Measurements from ENCODE around the gene YEATS4. TPM values are rescaled to one million over a fixed set of nuclear protein-coding genes. Genes with fewer than 3 reads are reported as not detected.
A peak's percentile ranks its signal among the peaks of the same experiment; 100 is the strongest.

YEATS4 gene
- total and polyA plus RNA-seq, 4 donors: 9.9 to 23.8 (median 15.5) TPM

DNA sequence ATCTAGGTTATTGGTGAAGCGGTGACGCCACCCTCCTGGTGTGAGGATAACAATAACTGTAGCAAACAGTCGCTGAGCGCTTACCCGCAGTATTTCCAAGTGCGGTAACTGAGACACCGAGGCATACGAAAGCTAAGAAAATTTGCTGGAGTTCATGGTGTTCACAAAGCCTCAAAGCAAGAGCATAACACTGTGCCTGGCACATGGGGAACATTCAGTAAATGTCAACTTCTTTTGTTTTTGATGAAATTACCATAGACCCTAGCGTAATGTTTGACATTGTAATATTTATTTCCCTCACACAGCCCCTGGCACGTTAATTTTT is 767 bp downstream of the YEATS4 start:
- Histone ChIP-seq H3K9ac (ENCODE audit: low read depth in 1 of 2, low read length in 2 of 2) (peak overlapping the region; percentile 5 to 78), H3K9me3 (ENCODE audit: control insufficient read depth in 4 of 4, low read length in 3 of 4) (no peaks in the 10 kb centered on the region), H3K4me1 (ENCODE audit: control insufficient read depth in 4 of 4, insufficient read depth in 4 of 4, low read length in 3 of 4) (peaks cover 0 to 24% (median 17%) of the 10 kb centered on the region in 4 donors), H3K36me3 (ENCODE audit: control insufficient read depth in 4 of 4, insufficient read depth in 3 of 4, low read depth in 1 of 4, low read length in 3 of 4) (no peaks in the 10 kb centered on the region), H3K27ac (ENCODE audit: low read depth in 1 of 2, low read length in 2 of 2) (peak overlapping the region; percentile 60 to 93), H3K27me3 (ENCODE audit: control insufficient read depth in 4 of 4, insufficient read depth in 4 of 4, low read length in 3 of 4) (no peaks in the 10 kb centered on the region), H3K4me3 (ENCODE audit: low read depth in 1 of 3, low read length in 3 of 3) (peak overlapping the region; percentile 48 to 83 (median 81))
- no peak for DNase-seq (ENCODE audit: low spot score)
- TF ChIP-seq FOXA1 (IDR thresholded peaks at IDR 0.05) (no peak), JUND (IDR thresholded peaks at IDR 0.05) (peak in 1 of 2 donors; percentile 3), RXRA (IDR thresholded peaks at IDR 0.05) (no peak)
- TF ChIP-seq, protein P1, sequence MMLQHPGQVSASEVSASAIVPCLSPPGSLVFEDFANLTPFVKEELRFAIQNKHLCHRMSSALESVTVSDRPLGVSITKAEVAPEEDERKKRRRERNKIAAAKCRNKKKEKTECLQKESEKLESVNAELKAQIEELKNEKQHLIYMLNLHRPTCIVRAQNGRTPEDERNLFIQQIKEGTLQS (IDR thresholded peaks at IDR 0.05): peak; percentile 12
- WGBS: 9% methylated on average over 10 of the region's 10 CpGs

DNA sequence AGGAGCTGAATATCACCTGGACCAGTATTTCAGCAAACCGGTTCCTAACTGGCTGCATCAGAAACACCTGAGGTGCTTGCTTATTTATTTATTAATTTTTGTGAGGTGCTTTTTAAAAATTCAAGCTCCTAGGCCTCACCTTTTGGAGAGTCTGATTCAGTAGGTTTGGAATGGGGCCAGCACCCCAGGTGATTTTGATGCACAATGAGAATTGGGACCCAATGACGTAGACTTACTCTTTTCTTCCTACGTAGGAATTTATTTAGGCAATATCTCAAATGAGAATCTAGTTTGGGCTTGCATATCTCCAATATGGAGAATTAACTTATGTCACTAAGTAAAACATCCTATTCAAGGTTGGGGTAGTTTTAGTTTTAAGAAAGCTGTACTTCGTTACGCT is 7.3 kb downstream of the YEATS4 start:
- no peak for DNase-seq (ENCODE audit: low spot score)
- H3K9me3 ChIP-seq (ENCODE audit: control insufficient read depth in 4 of 4, low read length in 3 of 4): no peaks in the 10 kb centered on the region
- H3K36me3 ChIP-seq (ENCODE audit: control insufficient read depth in 4 of 4, insufficient read depth in 3 of 4, low read depth in 1 of 4, low read length in 3 of 4): peaks cover 1 to 26% (median 16%) of the 10 kb centered on the region in 4 donors
- H3K4me1 ChIP-seq (ENCODE audit: control insufficient read depth in 4 of 4, insufficient read depth in 4 of 4, low read length in 3 of 4): no peaks in the 10 kb centered on the region
- H3K4me3 ChIP-seq (ENCODE audit: low read depth in 1 of 3, low read length in 3 of 3): no peak overlapping the region
- no peak overlapping the region for H3K27ac ChIP-seq (ENCODE audit: low read depth in 1 of 2, low read length in 2 of 2)
- 99% methylated on average over 5 of the region's 5 CpGs for WGBS
- TF ChIP-seq EGR1 (IDR thresholded peaks at IDR 0.05; ENCODE audit: low read depth in 2 of 2) (no peak), GABPA (IDR thresholded peaks at IDR 0.05 in 1 of 2, conservative IDR thresholded peaks at IDR 0.05 in 1 of 2) (no peak), YY1 (IDR thresholded peaks at IDR 0.05) (no peak), RXRA (IDR thresholded peaks at IDR 0.05) (no peak), HNF4A (conservative IDR thresholded peaks at IDR 0.05) (no peak), RAD21 (IDR thresholded peaks at IDR 0.05) (no peak), SP1 (IDR thresholded peaks at IDR 0.05) (no peak), HNF4G (IDR thresholded peaks at IDR 0.05) (no peak)
- TF ChIP-seq, protein P1 (IDR thresholded peaks at IDR 0.05): no peak
- TF ChIP-seq, protein P2, sequence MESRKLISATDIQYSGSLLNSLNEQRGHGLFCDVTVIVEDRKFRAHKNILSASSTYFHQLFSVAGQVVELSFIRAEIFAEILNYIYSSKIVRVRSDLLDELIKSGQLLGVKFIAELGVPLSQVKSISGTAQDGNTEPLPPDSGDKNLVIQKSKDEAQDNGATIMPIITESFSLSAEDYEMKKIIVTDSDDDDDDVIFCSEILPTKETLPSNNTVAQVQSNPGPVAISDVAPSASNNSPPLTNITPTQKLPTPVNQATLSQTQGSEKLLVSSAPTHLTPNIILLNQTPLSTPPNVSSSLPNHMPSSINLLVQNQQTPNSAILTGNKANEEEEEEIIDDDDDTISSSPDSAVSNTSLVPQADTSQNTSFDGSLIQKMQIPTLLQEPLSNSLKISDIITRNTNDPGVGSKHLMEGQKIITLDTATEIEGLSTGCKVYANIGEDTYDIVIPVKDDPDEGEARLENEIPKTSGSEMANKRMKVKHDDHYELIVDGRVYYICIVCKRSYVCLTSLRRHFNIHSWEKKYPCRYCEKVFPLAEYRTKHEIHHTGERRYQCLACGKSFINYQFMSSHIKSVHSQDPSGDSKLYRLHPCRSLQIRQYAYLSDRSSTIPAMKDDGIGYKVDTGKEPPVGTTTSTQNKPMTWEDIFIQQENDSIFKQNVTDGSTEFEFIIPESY (IDR thresholded peaks at IDR 0.05): no peak
- TF ChIP-seq, protein P3, sequence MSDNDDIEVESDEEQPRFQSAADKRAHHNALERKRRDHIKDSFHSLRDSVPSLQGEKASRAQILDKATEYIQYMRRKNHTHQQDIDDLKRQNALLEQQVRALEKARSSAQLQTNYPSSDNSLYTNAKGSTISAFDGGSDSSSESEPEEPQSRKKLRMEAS (IDR thresholded peaks at IDR 0.05): no peak
- TF ChIP-seq, protein P4, sequence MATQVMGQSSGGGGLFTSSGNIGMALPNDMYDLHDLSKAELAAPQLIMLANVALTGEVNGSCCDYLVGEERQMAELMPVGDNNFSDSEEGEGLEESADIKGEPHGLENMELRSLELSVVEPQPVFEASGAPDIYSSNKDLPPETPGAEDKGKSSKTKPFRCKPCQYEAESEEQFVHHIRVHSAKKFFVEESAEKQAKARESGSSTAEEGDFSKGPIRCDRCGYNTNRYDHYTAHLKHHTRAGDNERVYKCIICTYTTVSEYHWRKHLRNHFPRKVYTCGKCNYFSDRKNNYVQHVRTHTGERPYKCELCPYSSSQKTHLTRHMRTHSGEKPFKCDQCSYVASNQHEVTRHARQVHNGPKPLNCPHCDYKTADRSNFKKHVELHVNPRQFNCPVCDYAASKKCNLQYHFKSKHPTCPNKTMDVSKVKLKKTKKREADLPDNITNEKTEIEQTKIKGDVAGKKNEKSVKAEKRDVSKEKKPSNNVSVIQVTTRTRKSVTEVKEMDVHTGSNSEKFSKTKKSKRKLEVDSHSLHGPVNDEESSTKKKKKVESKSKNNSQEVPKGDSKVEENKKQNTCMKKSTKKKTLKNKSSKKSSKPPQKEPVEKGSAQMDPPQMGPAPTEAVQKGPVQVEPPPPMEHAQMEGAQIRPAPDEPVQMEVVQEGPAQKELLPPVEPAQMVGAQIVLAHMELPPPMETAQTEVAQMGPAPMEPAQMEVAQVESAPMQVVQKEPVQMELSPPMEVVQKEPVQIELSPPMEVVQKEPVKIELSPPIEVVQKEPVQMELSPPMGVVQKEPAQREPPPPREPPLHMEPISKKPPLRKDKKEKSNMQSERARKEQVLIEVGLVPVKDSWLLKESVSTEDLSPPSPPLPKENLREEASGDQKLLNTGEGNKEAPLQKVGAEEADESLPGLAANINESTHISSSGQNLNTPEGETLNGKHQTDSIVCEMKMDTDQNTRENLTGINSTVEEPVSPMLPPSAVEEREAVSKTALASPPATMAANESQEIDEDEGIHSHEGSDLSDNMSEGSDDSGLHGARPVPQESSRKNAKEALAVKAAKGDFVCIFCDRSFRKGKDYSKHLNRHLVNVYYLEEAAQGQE (IDR thresholded peaks at IDR 0.05): no peak
- TF ChIP-seq, protein P5, sequence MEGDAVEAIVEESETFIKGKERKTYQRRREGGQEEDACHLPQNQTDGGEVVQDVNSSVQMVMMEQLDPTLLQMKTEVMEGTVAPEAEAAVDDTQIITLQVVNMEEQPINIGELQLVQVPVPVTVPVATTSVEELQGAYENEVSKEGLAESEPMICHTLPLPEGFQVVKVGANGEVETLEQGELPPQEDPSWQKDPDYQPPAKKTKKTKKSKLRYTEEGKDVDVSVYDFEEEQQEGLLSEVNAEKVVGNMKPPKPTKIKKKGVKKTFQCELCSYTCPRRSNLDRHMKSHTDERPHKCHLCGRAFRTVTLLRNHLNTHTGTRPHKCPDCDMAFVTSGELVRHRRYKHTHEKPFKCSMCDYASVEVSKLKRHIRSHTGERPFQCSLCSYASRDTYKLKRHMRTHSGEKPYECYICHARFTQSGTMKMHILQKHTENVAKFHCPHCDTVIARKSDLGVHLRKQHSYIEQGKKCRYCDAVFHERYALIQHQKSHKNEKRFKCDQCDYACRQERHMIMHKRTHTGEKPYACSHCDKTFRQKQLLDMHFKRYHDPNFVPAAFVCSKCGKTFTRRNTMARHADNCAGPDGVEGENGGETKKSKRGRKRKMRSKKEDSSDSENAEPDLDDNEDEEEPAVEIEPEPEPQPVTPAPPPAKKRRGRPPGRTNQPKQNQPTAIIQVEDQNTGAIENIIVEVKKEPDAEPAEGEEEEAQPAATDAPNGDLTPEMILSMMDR (IDR thresholded peaks at IDR 0.05; ENCODE audit: low read depth, low read length, missing input control): no peak
- no peaks in the 10 kb centered on the region for H3K27me3 ChIP-seq (ENCODE audit: control insufficient read depth in 4 of 4, insufficient read depth in 4 of 4, low read length in 3 of 4)
- H3K9ac ChIP-seq (ENCODE audit: low read depth in 1 of 2, low read length in 2 of 2): no peak overlapping the region

Data from liver (tissue), 9 donors.